ENCODE measurements around the gene SEC24B.
"Not testable (repeated sequence)": the region's sequence is repeated elsewhere in the genome, so short reads cannot be mapped to it uniquely, and the experiment has no call there.

The SEC24B gene

DNA sequence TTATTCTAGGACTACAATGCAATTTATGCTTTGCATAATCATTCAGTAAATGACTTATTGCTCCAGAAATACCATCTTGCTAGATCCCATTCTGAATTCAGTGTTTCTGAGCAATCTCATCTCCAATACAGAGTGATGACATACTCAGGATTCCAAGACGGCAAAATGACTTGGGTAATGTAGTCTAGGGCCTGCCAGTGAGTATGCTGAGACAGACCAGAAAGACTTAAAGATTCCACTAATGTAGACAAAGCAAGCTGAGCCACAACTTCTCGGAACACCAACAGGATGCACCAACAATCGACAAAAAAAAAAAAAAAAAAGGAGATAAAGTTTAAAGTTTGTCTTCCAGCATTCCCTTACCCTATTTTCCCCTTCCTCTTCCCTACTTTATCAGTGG, 919 bp upstream of the SEC24B start:
- DNase-seq (ENCODE audit: low read depth, low spot score) = no peak

DNA sequence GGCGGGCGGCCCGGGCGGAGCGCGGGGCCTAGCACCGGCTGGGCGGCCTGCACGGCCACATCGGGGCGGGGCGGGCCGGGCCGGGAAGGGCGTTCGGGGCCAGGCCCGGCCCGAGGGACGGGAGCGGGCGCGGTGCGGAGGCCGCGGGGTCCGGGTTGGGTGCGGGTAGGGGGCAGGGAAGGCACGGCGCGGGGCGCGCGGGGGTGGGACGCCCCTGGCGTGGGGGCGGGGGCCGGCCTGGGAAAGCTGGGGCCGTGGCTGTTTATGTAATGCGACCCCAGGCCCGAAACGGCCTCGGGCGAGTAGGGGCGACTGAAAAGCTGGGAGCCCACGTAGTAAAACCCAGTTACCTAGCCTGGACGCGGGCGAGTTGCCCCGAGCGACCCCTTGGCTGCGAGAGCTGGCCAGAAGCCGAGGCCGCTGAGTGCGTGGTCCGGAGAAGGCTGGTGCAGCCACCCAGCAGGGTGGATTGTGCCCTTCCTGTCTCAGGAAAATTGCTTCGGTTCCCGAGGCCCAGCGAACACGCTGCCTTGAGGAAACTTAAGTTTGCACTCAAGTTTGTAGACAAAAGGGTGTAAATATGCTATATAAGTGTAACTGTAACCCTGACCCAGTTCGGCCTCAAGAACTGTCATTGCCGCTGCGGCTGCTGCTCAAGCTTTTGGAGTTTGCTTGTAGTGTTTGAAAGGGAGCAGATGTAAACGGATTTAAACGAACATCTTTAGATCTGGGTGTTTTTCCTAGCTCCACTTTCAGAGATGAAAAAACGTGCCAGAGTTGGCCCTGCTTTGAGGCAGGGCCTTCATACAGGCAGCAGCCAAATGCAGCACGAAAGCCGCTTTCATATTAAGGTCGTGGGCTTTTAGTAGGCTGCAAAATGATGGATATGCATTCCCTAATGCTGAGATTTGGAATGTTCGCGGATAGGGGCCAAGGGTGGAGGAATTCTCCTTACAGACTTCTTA, 674 bp downstream of the SEC24B start:
- no peak for DNase-seq (ENCODE audit: low read depth, low spot score)

DNA sequence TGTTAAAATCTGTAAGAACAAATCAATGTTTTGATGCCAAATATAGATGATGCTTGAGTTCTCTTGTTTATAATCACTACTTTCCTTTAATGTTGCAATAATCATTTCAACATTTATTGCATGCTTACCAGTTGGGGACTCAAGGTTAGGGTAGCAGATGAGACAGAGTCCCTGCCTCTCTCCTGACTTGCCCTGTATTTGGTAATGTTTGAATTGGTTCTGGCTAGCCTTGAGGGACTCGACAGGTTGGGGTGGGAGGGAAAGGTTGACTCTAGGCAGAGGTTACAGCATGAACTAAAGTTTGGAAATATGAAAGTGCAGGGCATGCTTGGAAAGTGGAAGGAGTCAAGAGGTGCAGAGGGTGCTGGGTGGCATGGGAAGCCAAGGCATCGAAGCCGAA, 2.0 kb downstream of the SEC24B start:
- DNase-seq (ENCODE audit: low read depth, low spot score) = no peak

DNA sequence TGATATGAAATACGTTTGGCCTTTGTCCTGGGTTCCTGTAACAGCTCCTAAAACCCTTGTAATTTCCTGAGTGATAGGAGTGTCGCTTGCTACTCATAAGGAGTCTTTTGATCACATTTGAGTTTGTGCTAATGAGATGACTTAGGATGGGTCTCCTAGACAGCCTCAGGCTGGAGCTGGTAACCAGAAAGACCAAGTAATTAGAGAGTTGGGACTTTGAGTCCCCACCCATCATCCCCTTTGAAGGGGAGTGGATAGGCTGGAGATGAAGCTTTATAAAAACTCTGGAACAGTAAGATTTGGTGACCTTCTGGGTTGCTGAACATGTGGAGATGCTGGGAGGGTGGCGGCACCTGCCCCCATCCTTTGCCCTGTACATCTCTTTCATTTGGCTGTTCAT, 2.9 kb downstream of the SEC24B start:
- DNase-seq (ENCODE audit: low read depth, low spot score) = no peak

DNA sequence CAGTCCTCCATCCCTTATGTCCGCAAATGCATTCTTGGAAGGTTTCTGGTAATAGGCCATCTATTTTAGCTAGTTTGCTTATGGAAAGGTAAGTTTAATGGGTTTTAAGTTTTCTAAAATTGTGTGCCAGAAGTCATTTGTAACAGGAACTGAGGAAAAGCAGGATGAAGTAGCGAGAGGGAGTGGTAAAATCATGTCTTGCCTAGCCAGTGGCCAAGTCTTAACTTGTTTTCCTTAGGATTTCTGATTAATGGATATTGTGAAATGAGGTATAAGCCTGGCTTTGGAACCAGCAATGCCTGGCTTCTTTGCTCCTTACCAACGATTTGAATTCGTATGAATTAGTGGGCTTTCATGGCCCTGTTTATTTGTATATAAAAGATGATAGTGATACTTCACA, 7.3 kb downstream of the SEC24B start:
- no peak for DNase-seq (ENCODE audit: low read depth, low spot score)

DNA sequence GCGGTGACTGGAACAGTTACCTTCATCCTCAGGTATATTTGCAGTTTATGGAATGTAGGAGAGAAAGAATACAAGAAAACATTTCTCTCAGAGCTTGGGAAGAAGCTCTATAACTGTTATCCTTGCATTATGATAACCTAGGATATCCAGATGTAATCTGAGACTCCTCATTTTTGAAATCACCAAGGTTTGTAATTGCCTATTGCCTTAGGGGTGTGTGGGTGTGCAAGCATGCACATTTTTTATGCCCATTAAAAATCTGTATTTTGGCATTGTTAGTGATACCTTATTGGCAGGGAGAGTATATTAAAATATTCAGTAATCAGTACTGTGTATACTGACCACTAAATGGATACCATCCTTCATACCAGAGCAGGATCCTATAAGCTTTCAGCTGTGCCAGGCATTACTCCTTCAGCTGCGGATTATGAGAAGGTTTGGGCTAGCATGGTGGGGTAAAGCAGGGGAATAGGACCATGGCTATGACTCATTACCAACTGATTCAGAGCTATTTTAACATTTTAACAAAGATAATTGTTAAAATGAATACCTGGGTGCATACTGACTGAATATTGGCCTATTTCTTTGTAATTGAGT, 8.3 kb downstream of the SEC24B start:
- no peak for DNase-seq (ENCODE audit: low read depth, low spot score)

DNA sequence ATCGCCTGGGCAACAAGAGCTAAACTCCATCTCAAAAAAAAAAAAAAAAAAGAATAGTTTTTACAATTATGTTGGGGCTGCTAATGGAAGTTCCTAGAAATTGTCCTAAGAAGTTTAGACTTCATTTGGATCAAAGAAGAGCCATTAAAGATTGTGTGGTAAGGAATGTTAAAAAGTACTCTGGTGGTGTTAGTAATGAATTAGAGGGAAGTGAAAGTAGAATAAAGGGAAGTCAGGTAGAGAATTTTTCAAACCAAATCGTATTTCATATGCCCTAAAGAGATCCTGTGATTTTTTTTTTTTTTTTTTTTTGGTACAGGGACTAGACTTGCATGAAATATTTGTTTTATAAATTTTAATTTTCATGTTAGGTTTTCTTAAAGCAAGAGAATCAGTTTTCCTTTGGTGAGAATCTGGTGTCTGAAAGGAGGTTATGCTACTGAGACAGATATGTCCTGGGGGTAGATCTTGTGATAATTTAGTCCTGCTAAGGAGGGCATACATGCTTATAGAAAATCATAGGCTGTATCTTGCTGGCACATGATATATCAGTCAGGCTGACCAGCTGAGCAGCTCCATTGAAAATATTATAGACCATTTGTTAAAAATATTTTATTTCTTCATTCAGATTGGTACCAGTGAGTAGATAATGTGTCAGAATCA, 10.7 kb downstream of the SEC24B start:
- DNase-seq (ENCODE audit: low read depth, low spot score) = no peak

DNA sequence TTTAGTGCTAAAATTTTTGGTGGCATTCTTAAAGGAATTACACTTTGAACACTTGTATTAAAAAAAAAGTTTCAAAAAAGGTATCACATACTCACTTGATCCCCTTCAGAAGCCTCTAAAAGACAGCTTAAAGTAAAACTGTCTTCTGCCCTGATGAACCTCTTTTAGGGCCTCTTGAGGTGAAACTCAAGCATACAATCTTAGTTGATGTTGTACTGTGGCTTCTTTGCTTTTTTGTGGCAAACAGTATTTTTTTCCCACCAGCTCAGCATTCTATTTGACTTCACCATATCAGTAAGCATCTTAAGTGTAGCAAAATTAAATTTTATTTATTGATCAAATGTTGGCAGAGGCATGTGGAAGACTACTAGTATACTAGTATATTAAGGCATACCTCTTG, 13.7 kb downstream of the SEC24B start:
- DNase-seq (ENCODE audit: low read depth, low spot score) = no peak

DNA sequence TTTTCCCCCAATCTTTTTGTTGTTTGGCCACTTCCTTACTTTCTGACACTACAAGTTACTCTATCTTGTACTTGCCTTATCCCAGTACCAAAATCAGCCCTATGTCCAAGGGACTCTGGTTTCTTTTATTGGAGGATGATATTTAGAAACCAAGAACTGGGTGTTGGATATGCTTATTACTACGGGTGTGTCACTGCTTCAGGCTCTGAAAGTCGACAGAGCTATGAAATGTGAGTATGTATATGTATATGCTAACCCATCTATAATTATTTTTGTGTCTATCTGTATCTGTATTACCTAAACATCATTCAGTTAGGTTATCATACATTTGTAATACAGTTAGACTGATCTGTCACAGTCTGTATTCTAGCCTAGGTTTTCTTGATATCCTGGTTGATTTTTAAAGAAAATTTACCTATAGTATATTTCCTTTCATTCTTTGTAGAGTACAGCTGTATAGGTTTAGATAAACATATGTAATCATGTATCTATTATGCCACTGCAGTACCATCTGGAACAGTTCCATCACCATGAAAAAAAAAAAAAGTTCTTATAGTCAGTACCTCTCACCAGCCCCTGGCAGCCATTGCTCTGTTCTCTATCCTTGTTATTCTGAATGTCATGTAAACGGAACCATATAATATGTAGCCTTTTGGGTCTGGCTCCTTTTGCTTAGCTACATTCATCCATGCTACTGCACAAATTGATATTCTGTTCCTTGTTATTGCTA, 18.1 kb downstream of the SEC24B start:
- no peak for DNase-seq (ENCODE audit: low read depth, low spot score)

DNA sequence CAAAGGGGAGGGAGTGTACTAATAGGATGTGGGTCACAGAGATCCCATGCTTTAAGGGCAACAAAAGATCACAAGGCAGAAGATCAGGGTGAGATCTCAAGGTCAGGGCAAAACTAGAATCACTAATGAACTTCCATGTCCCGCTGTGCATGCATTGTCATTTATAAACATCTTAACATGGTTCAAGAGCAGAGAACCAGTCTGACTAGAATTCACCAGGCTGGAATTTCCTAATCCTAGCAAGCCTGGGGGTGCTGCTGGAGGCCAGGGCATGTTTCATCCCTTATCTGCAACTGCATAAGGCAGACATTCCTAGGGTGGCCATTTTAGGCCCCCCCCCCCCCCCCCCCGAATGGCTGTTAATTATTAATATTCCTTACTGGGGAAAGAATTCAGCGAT, 19.5 kb downstream of the SEC24B start:
- DNase-seq (ENCODE audit: low read depth, low spot score) = not testable (repeated sequence)

DNA sequence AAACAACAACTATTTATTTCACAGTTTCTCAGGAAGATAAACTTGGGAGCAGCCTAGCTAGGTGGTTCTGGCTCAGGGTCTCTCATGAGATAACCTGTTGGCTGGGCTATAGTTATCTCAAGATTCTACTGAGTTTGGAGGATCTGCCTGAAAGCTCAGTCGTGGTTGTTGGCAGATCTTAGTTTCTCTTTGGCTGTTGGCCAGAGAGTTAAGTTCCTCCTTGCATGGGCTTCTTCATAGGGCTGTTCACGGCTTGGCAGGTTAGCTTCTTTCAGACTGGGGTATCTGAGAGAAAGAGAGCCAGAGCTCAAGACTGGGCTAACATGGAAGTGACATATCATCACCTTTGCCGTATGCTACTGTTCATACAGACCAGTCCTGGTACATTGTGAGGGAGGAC, 28.7 kb downstream of the SEC24B start:
- DNase-seq (ENCODE audit: low read depth, low spot score) = no peak

DNA sequence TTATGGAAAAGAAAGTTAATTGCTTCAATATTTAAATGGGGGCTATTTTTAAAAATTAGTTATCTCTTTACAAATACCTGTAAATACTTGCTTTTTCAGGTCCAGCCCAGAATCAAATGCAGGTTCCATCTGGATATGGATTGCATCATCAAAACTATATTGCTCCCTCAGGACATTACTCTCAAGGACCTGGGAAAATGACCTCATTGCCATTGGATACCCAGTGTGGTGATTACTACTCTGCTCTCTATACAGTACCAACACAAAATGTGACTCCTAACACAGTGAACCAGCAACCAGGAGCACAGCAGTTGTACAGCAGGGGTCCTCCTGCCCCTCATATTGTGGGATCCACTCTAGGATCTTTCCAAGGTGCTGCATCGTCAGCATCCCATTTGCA, 29.2 kb downstream of the SEC24B start:
- DNase-seq (ENCODE audit: low read depth, low spot score) = no peak

DNA sequence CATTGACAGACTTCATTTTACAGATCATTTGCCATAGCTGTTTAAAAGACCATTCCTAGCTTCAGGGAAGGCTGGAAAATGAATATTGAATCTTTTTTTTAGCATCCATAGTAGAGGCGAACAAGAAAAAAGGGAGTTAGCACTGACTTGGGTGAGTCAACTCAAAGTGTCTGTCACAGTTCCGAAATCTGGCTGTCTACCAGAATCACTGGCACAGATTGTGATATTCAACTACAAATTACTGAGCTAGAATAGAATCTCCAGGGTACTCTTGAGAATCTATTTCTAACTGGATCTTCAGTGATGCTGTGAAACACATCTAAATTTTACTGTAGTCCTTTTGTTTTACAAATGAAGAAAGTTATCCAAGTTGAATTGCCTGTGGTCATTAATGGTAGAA, 31.5 kb downstream of the SEC24B start:
- DNase-seq (ENCODE audit: low read depth, low spot score) = no peak

DNA sequence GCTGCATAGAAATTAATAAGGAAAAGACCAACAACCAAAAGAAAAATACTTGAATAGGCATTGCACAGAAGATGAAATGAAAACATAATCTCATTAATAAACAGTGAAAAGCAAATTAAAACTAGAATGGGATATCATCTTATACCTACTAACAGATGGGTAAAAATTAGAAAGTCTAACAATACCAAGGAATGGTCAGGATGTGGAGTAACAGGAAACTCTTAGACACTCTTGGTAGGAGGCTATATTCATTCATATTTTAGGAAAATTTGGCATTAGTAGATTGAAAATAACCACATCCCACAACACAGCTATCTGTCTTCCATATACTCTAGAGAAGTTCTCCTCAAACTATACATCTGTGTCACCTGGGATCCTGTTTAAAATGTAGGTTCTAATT, 36.3 kb downstream of the SEC24B start:
- no peak for DNase-seq (ENCODE audit: low read depth, low spot score)

DNA sequence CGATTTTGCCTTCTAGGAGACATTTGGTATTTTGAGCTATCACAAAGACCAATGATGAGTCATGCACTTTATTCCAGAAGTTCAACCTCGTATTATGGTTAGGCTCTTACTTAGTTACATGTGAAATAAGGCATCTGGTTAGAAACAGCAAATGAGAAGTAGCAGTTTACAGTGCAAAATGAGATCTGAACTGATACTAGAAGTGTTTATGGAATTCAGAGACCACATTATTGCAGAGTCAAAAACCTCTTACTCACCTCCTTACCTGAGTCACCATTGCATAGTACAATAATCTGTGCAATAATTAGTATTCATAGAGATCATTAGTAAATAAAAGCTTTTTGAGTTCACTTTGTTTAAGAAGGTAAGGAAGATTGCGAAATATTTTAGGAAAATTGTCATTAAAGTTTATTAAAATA, 38.7 kb downstream of the SEC24B start:
- DNase-seq (ENCODE audit: low read depth, low spot score) = no peak

DNA sequence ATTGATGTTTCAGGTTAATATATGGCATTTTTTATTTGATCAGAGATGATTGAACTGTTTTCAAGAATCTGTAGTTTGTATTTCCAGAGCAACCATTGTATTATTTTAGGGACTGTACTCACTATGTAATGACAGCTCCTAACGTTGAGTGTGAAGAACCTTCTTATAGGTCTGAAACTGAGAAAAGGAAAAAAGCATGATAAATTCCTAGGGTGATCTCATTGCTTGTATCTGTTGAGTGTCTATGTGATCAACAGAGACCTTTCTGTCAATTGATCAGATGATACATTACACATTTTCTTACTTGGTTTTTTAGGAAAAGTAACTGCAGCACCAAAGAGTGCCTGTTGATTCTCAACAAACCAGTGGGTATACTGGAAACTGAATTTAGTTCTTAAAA, 40.2 kb downstream of the SEC24B start:
- DNase-seq (ENCODE audit: low read depth, low spot score) = no peak

DNA sequence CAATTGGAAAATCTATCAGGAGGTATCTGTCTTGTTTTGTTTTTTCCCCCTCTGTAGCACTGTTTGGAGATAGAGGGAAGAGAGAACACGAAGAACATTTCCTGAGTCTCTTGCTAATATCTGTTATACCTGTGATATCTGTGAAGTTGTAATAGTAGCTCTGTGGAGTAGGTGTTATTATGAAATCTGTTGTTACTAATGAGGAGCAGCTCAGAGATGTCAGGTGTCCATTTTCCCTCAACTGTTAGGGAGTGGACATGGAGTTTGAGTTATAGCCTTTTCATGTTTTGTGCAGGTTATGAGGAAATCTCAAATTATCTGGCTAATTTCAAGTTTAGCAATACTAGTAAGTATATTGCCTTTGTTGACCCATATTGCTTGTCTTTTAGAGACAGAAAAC, 52.4 kb downstream of the SEC24B start:
- DNase-seq (ENCODE audit: low read depth, low spot score) = no peak

DNA sequence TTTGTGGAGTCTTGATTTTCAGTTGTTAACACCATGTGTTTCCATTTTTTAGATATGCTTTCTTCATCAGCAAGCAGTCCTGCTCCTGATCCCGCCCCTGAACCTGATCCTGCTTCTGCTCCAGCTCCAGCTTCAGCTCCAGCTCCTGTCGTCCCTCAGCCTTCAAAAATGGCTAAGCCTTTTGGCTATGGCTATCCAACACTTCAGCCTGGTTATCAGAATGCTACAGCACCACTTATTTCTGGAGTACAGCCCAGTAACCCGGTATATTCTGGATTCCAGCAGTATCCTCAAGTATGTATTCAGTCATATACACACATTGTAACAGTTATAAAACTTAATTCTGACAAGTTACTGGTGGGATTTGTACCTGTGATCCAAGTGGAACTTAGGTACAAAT, 60.9 kb downstream of the SEC24B start:
- no peak for DNase-seq (ENCODE audit: low read depth, low spot score)

DNA sequence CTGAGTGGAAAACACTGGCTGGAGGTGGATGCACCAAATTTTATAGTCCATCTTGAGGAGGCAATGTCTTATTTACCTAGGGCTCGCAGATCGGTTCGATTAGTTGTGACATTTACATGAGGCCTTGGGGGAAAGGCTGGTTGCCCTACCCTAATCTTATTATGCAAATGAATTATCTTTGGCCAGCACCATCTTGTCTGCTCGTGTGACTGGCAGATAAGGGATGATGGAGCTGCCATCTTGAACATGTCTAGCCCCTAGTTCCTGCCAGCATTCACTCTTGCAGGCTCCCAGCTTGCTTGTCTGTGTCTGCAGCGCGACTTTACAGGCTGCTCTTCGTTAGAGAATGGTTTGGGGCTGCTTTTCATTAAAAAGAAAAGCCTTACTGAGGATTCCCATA, 61.9 kb downstream of the SEC24B start:
- no peak for DNase-seq (ENCODE audit: low read depth, low spot score)

DNA sequence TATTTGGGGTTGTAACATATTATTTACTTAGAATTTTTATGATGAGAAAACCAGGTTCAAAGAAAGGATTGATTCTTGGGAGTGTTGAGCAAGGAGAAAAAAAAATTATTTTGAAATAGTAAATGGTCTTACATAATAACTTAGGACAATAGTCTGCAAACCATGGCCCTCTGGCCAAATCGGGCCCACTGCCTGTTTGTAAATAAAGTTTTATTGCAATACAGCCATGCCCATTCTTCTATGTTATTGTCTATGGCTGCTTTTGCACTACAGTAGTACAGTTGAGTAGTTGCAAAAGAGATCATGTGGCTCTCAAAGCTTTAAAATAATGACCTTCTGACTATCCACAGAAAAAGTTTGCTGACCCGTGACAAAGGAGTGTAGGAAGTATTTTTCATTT, 63.3 kb downstream of the SEC24B start:
- DNase-seq (ENCODE audit: low read depth, low spot score) = no peak

DNA sequence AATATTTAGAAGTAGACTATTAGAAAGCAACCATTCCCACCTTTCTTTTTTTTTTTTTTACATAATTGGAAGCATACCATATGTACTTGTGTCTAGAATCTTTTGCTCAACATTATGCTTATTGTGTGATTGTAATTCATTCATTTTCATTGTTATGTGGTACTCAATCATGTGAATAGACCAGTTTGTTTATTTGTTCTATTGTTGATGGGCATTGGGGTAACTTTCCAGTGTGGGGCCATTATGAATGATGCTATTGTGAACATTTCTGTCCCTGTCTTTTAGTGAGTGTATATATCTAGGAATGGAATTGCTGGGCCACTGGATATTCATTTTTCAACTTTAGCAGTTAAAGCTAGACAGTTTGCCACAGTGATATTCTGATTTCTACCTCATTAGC, 63.9 kb downstream of the SEC24B start:
- DNase-seq (ENCODE audit: low read depth, low spot score) = no peak

DNA sequence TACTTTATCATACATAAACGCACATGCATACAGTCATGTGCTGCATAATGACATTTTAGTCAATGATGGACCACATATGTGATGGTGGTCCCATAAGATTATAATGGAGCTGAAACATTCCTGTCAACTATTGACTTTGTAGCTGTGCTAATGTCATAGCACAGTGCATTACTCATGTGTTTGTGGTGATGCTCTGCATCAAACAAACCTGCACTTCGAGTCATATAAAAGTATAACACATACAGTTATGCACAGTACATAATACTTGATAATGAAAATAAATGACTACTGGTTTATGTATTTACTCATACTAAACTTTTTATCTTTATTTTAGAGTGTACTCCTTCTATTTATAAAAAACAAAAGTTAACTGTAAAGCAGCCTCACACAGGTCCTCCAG, 65.9 kb downstream of the SEC24B start:
- DNase-seq (ENCODE audit: low read depth, low spot score) = no peak

All from smooth muscle cell of the brain vasculature (primary cell).